Breast epithelium (tissue), 4 donors: ENCODE results near the gene DHRS13. TPM values are rescaled to one million over a fixed set of nuclear protein-coding genes. Genes with fewer than 3 reads are reported as not detected.
"Not testable (repeated sequence)": the region's sequence is repeated elsewhere in the genome, so short reads cannot be mapped to it uniquely, and the experiment has no call there.

Experiments used
- DNase-seq, 2 donors: peaks; one replicate each; pipeline ENCODE4 v3.0.0-alpha.2; 2019; ENCODE audit warnings: low spot score in 2 of 2
- H3K27ac ChIP-seq, 2 donors: fragments of 200-600 bp; sonication (generic) in 1 of 2; one replicate each; pipeline ENCODE4 v1.5.1; 2016 to 2019; ENCODE audit warnings: mild to moderate bottlenecking in 1 of 2
- H3K27me3 ChIP-seq, 2 donors: fragments of 200-600 bp; sonication (generic) in 1 of 2; one replicate each; pipeline versions ENCODE4 v1.5.1 to v1.6.0; 2017 to 2019; ENCODE audit warnings: control low read depth in 1 of 2, mild to moderate bottlenecking in 1 of 2
- H3K36me3 ChIP-seq: fragments of 200-600 bp; one replicate; pipeline ENCODE4 v1.5.1; 2019
- H3K4me1 ChIP-seq, 2 donors: fragments of 200-600 bp; sonication (generic); one replicate each; pipeline ENCODE4 v1.5.1; 2016 to 2019; ENCODE audit warnings: control low read depth in 1 of 2
- H3K4me3 ChIP-seq, 3 donors: fragments of 200-600 bp; sonication (generic); 1 replicate in 2 of 3; 2 replicates in 1 of 3; pipeline ENCODE4 v1.5.1; 2016 to 2019; ENCODE audit warnings: mild to moderate bottlenecking in 3 of 3, moderate library complexity in 2 of 3
- H3K9me3 ChIP-seq, 2 donors: fragments of 200-600 bp; sonication (generic) in 1 of 2; one replicate each; pipeline ENCODE4 v1.5.1; 2016 to 2019; ENCODE audit warnings: control low read depth in 1 of 2
- POLR2A ChIP-seq: fragments of 450-650 bp; IDR thresholded peaks from one replicate; pipeline ENCODE4 v1.6.1; 2016; ENCODE audit warnings: antibody characterized with exemption, mild to moderate bottlenecking, moderate library complexity
- POLR2AphosphoS5 ChIP-seq, 3 donors: sonication (generic); formaldehyde crosslinking; IDR thresholded peaks; one replicate each; pipeline ENCODE4 v1.6.1; 2017; ENCODE audit warnings: antibody characterized with exemption in 3 of 3
- intact Hi-C: fragments of 100-400 bp; cut with DNase I; formaldehyde crosslinking; loops from one replicate; pipeline ENCODE4 v1.15.1; 2023; ENCODE audit warnings: low total_unique reads
- total RNA-seq, 3 donors: library from RNA; depleted of rRNA; stranded (reverse); fragments of >200 nt; gene quantifications; one replicate each; pipeline ENCODE4 v1.1.0, GENCODE V29; 2016
- TF ChIP-seq, protein P1 (sequence below), 3 donors: fragments of 450-650 bp; IDR thresholded peaks; one replicate each; pipeline ENCODE4 v1.5.1; 2016 to 2017; ENCODE audit warnings: antibody characterized with exemption in 3 of 3, mild to moderate bottlenecking in 3 of 3, moderate library complexity in 3 of 3

DHRS13 gene
- total RNA-seq, 3 donors from 2014 or later = 3.2 to 20.6 (median 14.2) TPM

- Histone ChIP-seq H3K4me1 (peaks cover 0 to 3% of the 10 kb centered on the region in 2 donors), H3K4me3 (no peak overlapping the region), H3K9me3 (no peaks in the 10 kb centered on the region), H3K27me3 (no peaks in the 10 kb centered on the region), H3K27ac (no peak overlapping the region), H3K36me3 (no peaks in the 10 kb centered on the region)
- intact Hi-C loops = loop anchor here (10.0 kb wide), 1 partner anchor 160 kb away; the partner anchor contains the start of gene TRAF4
- TF ChIP-seq, protein P1, sequence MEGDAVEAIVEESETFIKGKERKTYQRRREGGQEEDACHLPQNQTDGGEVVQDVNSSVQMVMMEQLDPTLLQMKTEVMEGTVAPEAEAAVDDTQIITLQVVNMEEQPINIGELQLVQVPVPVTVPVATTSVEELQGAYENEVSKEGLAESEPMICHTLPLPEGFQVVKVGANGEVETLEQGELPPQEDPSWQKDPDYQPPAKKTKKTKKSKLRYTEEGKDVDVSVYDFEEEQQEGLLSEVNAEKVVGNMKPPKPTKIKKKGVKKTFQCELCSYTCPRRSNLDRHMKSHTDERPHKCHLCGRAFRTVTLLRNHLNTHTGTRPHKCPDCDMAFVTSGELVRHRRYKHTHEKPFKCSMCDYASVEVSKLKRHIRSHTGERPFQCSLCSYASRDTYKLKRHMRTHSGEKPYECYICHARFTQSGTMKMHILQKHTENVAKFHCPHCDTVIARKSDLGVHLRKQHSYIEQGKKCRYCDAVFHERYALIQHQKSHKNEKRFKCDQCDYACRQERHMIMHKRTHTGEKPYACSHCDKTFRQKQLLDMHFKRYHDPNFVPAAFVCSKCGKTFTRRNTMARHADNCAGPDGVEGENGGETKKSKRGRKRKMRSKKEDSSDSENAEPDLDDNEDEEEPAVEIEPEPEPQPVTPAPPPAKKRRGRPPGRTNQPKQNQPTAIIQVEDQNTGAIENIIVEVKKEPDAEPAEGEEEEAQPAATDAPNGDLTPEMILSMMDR (IDR thresholded peaks at IDR 0.05) = no peak
- TF ChIP-seq POLR2AphosphoS5 (IDR thresholded peaks at IDR 0.05) (no peak), POLR2A (no peak)
- DNase-seq = no peak
Measured at GRCh38 chr17:28904800-28905199, 1.9 kb upstream of the DHRS13 start.

DNA sequence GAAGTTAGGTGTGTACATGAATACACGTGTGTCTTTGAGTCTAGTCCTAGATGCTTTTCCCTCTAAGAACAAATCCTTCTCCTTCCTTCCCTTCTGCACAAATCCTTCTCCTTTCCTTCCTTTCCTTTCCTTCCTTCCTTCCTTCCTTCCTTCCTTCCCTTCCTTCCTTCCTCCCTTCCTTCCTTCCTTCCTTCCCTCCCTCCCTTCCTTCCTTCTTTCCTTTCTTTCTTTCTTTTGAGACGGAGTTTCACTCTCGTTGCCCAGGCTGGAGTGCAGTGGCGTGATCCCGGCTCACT, 615 bp upstream of the DHRS13 start:
- H3K4me3 ChIP-seq = peak overlapping the region in 1 of 3 donors; percentile 76
- H3K27me3 ChIP-seq, H3K9me3 ChIP-seq, H3K4me1 ChIP-seq, DNase-seq, H3K36me3 ChIP-seq, H3K27ac ChIP-seq: not testable (repeated sequence)
- intact Hi-C loops = loop anchor here (10.0 kb wide), 1 partner anchor 159 kb away; the partner anchor contains the start of gene TRAF4

GRCh38 chr17:28901866-28902818, 737 bp downstream of the DHRS13 start:
- H3K4me1 ChIP-seq = peaks cover 0 to 5% of the 10 kb centered on the region in 2 donors
- no peak for TF ChIP-seq POLR2AphosphoS5 (IDR thresholded peaks at IDR 0.05)
- TF ChIP-seq, protein P1 (IDR thresholded peaks at IDR 0.05) = no peak
- no peak for TF ChIP-seq POLR2A
- DNase-seq = no peak
- peak overlapping the region; percentile 67 to 98 (median 76) for H3K4me3 ChIP-seq
- H3K9me3 ChIP-seq = no peaks in the 10 kb centered on the region
- H3K36me3 ChIP-seq = no peaks in the 10 kb centered on the region
- intact Hi-C loops = loop anchor here (1.0 to 10.0 kb wide), 2 partner anchors 40 to 157 kb away; partner anchors contain the start of gene TRAF4
- peak overlapping the region; percentile 86 to 94 for H3K27ac ChIP-seq
- H3K27me3 ChIP-seq = no peaks in the 10 kb centered on the region

GRCh38 chr17:28900986-28901726, 1.7 kb downstream of the DHRS13 start:
- no peak overlapping the region for H3K4me3 ChIP-seq
- H3K27ac ChIP-seq = peak overlapping the region; percentile 22 to 86
- intact Hi-C loops = loop anchor here (10.0 kb wide), 1 partner anchor 156 kb away; the partner anchor contains the start of gene TRAF4

DNA sequence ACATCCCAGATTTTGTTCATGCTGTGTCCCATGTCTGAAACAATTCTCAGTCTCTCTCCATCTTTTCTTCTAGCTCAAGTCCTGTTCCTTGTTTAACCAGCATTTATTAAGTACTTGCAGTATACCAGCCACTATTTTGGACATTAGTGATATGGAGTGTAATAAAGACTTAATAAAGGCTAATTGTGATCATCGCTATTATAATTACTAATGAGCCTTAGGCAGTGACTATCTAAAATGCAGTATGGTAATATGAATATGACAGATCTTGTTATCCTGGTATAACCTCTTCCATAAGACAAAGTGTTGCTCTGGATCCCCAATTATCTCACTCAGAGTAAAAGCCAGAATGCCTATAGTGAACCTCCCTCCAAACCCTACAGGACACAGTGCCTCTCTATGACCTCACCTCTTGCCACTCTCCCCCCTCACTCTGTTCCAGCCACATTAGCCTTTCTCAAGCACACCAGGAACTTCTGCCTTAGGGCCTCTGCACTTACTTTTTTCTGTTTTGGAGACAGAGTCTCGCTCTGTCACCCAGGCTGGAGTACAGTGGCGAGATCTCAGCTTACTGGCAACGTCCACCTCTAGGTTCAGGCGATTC, 3.6 kb downstream of the DHRS13 start:
- no peak overlapping the region for H3K4me3 ChIP-seq
- no peaks in the 10 kb centered on the region for H3K36me3 ChIP-seq
- H3K4me1 ChIP-seq = peaks cover 0 to 5% of the 10 kb centered on the region in 2 donors
- H3K9me3 ChIP-seq = no peaks in the 10 kb centered on the region
- TF ChIP-seq, protein P1 (IDR thresholded peaks at IDR 0.05) = no peak
- TF ChIP-seq POLR2AphosphoS5 (IDR thresholded peaks at IDR 0.05) (no peak), POLR2A (no peak)
- peak overlapping the region; percentile 91 to 99 for H3K27ac ChIP-seq
- no peak for DNase-seq
- no peaks in the 10 kb centered on the region for H3K27me3 ChIP-seq
- intact Hi-C loops = no loop called here

More at GRCh38 chr17:28900986-28901726, 1.7 kb downstream of the DHRS13 start:
- H3K9me3 ChIP-seq = no peaks in the 10 kb centered on the region
- H3K27me3 ChIP-seq = no peaks in the 10 kb centered on the region
- H3K36me3 ChIP-seq = no peaks in the 10 kb centered on the region
- H3K4me1 ChIP-seq = peaks cover 0 to 5% of the 10 kb centered on the region in 2 donors
- DNase-seq = no peak
- TF ChIP-seq, protein P1 (IDR thresholded peaks at IDR 0.05) = no peak
